GM23338 (cell line): ENCODE measurements around the gene NLRC5. TPM values are rescaled to one million over a fixed set of nuclear protein-coding genes. Genes with fewer than 3 reads are reported as not detected.

Source experiments
- ATAC-seq: fragments of 200-7000 bp; cut with Tn5 transposase; 3 replicates; pipeline ENCODE4 v1.9.1; 2020
- DNase-seq: peaks from one replicate; pipeline ENCODE4 v3.0.0-alpha.2; 2015; ENCODE audit warnings: low spot score
- H2AFZ ChIP-seq: fragments of 200-600 bp; sonication (generic); 2 replicates; pipeline ENCODE4 v1.8.0; 2016; ENCODE audit warnings: antibody characterized with exemption, mild to moderate bottlenecking, moderate library complexity
- H3F3A ChIP-seq: fragments of 200-600 bp; sonication (generic); replicated peaks from 2 replicates; pipeline ENCODE4 v1.8.0; 2017; ENCODE audit warnings: antibody characterized with exemption, mixed run types, low read depth
- H3K27ac ChIP-seq: fragments of 200-600 bp; sonication (generic); 2 replicates; pipeline ENCODE4 v1.6.1; 2016; ENCODE audit warnings: low read depth
- H3K27me3 ChIP-seq: fragments of 200-600 bp; sonication (generic); 2 replicates; pipeline ENCODE4 v1.8.0; 2016; ENCODE audit warnings: mild to moderate bottlenecking, mixed run types, moderate library complexity; ENCODE audit not compliant: insufficient read depth
- H3K36me3 ChIP-seq: fragments of 200-600 bp; sonication (generic); 2 replicates; pipeline ENCODE4 v1.8.0; 2016; ENCODE audit warnings: mild to moderate bottlenecking; ENCODE audit not compliant: insufficient read depth
- H3K4me1 ChIP-seq: fragments of 200-600 bp; sonication (generic); 2 replicates; pipeline ENCODE4 v1.8.0; 2016; ENCODE audit warnings: mild to moderate bottlenecking, moderate library complexity; ENCODE audit not compliant: insufficient read depth
- H3K4me2 ChIP-seq: fragments of 200-600 bp; sonication (generic); 2 replicates; pipeline ENCODE4 v1.7.1; 2017; ENCODE audit warnings: mixed run types
- H3K4me3 ChIP-seq: fragments of 200-600 bp; sonication (generic); 2 replicates; pipeline ENCODE4 v1.6.1; 2016; ENCODE audit warnings: mixed run types
- H3K79me2 ChIP-seq: fragments of 200-600 bp; sonication (generic); replicated peaks from 2 replicates; pipeline ENCODE4 v1.8.0; 2017; ENCODE audit warnings: mild to moderate bottlenecking; ENCODE audit not compliant: insufficient read depth
- H3K9me2 ChIP-seq: fragments of 200-600 bp; sonication (generic); 2 replicates; pipeline ENCODE4 v1.8.0; 2017; ENCODE audit not compliant: insufficient read depth
- H4K20me1 ChIP-seq: fragments of 200-600 bp; sonication (generic); replicated peaks from 2 replicates; pipeline ENCODE4 v1.8.0; 2017; ENCODE audit warnings: mild to moderate bottlenecking; ENCODE audit not compliant: insufficient read depth
- H3K27ac Mint-ChIP-seq: 2 replicates; pipeline ENCODE4 v1.8.0; 2020; ENCODE audit warnings: inconsistent platforms, mild to moderate bottlenecking, moderate library complexity, mixed read lengths
- H3K27me3 Mint-ChIP-seq: 3 replicates; pipeline ENCODE4 v1.8.0; 2022; ENCODE audit warnings: low read depth, mild to moderate bottlenecking, moderate library complexity, mixed read lengths, inconsistent platforms; ENCODE audit not compliant: insufficient read depth, poor library complexity
- H3K36me3 Mint-ChIP-seq: 3 replicates; pipeline ENCODE4 v1.8.0; 2021; ENCODE audit warnings: low read depth, mild to moderate bottlenecking, inconsistent platforms, moderate library complexity, mixed read lengths
- H3K4me1 Mint-ChIP-seq: 3 replicates; pipeline ENCODE4 v1.8.0; 2020; ENCODE audit warnings: mild to moderate bottlenecking, inconsistent platforms, mixed read lengths
- H3K4me3 Mint-ChIP-seq: 3 replicates; pipeline ENCODE4 v1.8.0; 2021; ENCODE audit warnings: moderate library complexity, mild to moderate bottlenecking, inconsistent platforms, mixed read lengths
- H3K9me3 Mint-ChIP-seq: 3 replicates; pipeline ENCODE4 v1.8.0; 2020; ENCODE audit warnings: moderate library complexity, mild to moderate bottlenecking, inconsistent platforms, mixed read lengths
- EZH2 ChIP-seq: fragments of 200-600 bp; sonication (generic); IDR thresholded peaks from one replicate; pipeline ENCODE4 v1.8.0; 2017; ENCODE audit warnings: antibody characterized with exemption, mild to moderate bottlenecking, low read depth; ENCODE audit not compliant: unreplicated experiment
- ZNF114 ChIP-seq: fragments of 250-450 bp; sonication (Bioruptor Pico); IDR thresholded peaks from 2 replicates; pipeline ENCODE4 v1.5.0; 2020; ENCODE audit warnings: mild to moderate bottlenecking, moderate library complexity
- polyA plus RNA-seq: library from polyadenylated mRNA; unstranded; fragments of >200 nt; fragmentation: Nextera tagmentation; extraction: Ambion mirVana; gene quantifications from 2 replicates; pipeline ENCODE4 v1.2.1, GENCODE V29; 2016
- total RNA-seq: library from RNA; depleted of rRNA; stranded (reverse); fragments of >200 nt; shearing (Covaris generic); gene quantifications from 2 replicates; pipeline ENCODE4 v1.2.3, GENCODE V29; 2014
- TF ChIP-seq, protein P1 (sequence below): fragments of 250-450 bp; sonication (Bioruptor Pico); IDR thresholded peaks from 2 replicates; pipeline ENCODE4 v1.5.0; 2020; ENCODE audit warnings: mild to moderate bottlenecking, moderate library complexity
- TF ChIP-seq, protein P2 (sequence below): IDR thresholded peaks from one replicate; pipeline ENCODE4 v1.6.1; 2018; ENCODE audit warnings: antibody characterized with exemption; ENCODE audit not compliant: unreplicated experiment
- TF ChIP-seq, protein P3 (sequence below): IDR thresholded peaks from 2 replicates; pipeline ENCODE4 v1.6.1; 2016; ENCODE audit warnings: antibody characterized with exemption

Gene NLRC5
- total and polyA plus RNA-seq, 2 experiments from 2014 or later, result 2.3 to 3.9 TPM

DNA sequence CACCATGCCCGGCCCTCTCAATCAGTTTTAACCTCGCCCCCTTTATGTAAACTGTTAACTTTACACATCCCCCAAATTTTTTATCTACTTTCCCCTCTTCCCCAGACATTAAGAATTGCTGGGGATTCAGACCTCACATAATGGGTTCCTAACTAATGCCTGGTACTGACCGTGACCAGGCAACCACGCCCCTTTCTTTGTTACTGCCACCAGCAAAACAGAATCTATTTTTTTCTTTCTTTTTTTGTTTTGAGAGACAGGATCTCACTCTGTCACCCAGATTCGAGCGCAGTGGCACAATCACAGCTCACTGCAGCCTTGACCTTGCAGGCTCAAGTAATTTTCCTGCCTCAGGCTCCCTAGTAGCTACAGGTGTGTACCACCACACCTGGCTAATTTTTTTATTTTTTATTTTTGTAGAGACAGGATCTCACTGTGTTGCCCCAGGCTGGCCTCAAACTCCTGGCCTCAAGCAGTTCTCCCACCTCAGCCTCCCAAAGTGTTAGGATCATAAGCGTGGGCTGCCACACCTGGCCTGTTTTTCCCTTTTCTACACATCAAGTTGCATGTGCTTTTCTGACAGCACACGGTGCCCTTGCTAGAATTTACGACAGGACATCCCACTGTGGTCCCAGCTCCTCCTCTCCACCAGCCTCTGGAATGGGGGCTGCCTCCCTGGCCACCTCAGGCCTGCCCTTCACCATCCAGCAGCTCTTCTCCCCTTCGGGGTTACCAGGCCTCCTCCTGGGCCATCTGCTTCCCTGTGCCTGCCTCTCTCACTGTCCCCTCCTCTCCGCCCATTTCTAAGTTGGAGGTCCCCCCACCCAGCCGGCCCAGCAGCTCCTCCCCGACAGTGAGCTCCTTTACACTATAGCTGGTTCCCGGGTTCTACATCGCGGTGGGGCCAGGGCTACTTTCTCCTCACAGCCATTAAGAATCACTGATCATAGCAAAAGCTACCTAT is 113.8 kb downstream of the NLRC5 start (continued):
- TF ChIP-seq, protein P1, sequence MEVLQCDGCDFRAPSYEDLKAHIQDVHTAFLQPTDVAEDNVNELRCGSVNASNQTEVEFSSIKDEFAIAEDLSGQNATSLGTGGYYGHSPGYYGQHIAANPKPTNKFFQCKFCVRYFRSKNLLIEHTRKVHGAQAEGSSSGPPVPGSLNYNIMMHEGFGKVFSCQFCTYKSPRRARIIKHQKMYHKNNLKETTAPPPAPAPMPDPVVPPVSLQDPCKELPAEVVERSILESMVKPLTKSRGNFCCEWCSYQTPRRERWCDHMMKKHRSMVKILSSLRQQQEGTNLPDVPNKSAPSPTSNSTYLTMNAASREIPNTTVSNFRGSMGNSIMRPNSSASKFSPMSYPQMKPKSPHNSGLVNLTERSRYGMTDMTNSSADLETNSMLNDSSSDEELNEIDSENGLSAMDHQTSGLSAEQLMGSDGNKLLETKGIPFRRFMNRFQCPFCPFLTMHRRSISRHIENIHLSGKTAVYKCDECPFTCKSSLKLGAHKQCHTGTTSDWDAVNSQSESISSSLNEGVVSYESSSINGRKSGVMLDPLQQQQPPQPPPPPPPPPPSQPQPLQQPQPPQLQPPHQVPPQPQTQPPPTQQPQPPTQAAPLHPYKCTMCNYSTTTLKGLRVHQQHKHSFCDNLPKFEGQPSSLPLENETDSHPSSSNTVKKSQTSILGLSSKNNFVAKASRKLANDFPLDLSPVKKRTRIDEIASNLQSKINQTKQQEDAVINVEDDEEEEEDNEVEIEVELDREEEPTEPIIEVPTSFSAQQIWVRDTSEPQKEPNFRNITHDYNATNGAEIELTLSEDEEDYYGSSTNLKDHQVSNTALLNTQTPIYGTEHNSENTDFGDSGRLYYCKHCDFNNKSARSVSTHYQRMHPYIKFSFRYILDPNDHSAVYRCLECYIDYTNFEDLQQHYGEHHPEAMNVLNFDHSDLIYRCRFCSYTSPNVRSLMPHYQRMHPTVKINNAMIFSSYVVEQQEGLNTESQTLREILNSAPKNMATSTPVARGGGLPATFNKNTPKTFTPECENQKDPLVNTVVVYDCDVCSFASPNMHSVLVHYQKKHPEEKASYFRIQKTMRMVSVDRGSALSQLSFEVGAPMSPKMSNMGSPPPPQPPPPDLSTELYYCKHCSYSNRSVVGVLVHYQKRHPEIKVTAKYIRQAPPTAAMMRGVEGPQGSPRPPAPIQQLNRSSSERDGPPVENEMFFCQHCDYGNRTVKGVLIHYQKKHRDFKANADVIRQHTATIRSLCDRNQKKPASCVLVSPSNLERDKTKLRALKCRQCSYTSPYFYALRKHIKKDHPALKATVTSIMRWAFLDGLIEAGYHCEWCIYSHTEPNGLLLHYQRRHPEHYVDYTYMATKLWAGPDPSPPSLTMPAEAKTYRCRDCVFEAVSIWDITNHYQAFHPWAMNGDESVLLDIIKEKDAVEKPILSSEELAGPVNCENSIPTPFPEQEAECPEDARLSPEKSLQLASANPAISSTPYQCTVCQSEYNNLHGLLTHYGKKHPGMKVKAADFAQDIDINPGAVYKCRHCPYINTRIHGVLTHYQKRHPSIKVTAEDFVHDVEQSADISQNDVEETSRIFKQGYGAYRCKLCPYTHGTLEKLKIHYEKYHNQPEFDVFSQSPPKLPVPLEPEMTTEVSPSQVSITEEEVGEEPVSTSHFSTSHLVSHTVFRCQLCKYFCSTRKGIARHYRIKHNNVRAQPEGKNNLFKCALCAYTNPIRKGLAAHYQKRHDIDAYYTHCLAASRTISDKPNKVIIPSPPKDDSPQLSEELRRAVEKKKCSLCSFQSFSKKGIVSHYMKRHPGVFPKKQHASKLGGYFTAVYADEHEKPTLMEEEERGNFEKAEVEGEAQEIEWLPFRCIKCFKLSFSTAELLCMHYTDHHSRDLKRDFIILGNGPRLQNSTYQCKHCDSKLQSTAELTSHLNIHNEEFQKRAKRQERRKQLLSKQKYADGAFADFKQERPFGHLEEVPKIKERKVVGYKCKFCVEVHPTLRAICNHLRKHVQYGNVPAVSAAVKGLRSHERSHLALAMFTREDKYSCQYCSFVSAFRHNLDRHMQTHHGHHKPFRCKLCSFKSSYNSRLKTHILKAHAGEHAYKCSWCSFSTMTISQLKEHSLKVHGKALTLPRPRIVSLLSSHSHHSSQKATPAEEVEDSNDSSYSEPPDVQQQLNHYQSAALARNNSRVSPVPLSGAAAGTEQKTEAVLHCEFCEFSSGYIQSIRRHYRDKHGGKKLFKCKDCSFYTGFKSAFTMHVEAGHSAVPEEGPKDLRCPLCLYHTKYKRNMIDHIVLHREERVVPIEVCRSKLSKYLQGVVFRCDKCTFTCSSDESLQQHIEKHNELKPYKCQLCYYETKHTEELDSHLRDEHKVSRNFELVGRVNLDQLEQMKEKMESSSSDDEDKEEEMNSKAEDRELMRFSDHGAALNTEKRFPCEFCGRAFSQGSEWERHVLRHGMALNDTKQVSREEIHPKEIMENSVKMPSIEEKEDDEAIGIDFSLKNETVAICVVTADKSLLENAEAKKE (CRISPR knock-in tag), result no peak
- TF ChIP-seq EZH2 (no peak), ZNF114 (CRISPR knock-in tag) (no peak)

DNA sequence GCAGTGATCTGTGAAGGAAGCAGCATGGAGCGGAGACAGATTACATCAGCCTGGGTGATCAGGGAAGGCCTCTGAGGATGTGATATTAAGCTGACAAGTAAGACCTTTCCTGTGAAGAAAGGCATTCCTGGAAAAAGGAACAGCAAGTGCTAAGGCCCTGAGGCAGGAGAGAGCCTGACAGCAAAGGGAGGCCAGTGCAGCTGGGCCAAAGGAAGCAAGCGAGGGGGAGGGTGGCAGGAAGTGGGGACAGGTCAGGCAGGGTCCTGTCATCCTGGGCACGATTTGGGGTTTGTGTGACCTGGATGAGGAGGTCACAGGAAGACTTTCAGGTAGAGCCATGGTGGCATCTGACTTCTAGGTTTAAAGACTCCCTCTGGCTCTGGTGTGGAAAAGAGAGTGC is 115.3 kb downstream of the NLRC5 start:
- H3K4me2 ChIP-seq, result no peak overlapping the region
- no peak for ATAC-seq
- no peak overlapping the region for H3K4me3 Mint-ChIP-seq
- no peaks in the 10 kb centered on the region for H3K36me3 Mint-ChIP-seq
- H3K79me2 ChIP-seq, result no peaks in the 10 kb centered on the region
- H3K27ac ChIP-seq, result no peak overlapping the region
- H3K27me3 ChIP-seq, result no peaks in the 10 kb centered on the region
- H3K36me3 ChIP-seq, result no peaks in the 10 kb centered on the region
- H3K4me3 ChIP-seq, result no peak overlapping the region
- peaks cover 34% of the 10 kb centered on the region for H3K4me1 Mint-ChIP-seq
- H3K27me3 Mint-ChIP-seq, result peaks cover 9% of the 10 kb centered on the region
- no peaks in the 10 kb centered on the region for H4K20me1 ChIP-seq
- no peaks in the 10 kb centered on the region for H3K9me2 ChIP-seq
- H2AFZ ChIP-seq, result no peak overlapping the region
- DNase-seq, result no peak
- no peaks in the 10 kb centered on the region for H3K9me3 Mint-ChIP-seq
- no peak overlapping the region for H3K27ac Mint-ChIP-seq
- H3F3A ChIP-seq, result no peaks in the 10 kb centered on the region
- peaks cover 11% of the 10 kb centered on the region for H3K4me1 ChIP-seq
- TF ChIP-seq, protein P2, sequence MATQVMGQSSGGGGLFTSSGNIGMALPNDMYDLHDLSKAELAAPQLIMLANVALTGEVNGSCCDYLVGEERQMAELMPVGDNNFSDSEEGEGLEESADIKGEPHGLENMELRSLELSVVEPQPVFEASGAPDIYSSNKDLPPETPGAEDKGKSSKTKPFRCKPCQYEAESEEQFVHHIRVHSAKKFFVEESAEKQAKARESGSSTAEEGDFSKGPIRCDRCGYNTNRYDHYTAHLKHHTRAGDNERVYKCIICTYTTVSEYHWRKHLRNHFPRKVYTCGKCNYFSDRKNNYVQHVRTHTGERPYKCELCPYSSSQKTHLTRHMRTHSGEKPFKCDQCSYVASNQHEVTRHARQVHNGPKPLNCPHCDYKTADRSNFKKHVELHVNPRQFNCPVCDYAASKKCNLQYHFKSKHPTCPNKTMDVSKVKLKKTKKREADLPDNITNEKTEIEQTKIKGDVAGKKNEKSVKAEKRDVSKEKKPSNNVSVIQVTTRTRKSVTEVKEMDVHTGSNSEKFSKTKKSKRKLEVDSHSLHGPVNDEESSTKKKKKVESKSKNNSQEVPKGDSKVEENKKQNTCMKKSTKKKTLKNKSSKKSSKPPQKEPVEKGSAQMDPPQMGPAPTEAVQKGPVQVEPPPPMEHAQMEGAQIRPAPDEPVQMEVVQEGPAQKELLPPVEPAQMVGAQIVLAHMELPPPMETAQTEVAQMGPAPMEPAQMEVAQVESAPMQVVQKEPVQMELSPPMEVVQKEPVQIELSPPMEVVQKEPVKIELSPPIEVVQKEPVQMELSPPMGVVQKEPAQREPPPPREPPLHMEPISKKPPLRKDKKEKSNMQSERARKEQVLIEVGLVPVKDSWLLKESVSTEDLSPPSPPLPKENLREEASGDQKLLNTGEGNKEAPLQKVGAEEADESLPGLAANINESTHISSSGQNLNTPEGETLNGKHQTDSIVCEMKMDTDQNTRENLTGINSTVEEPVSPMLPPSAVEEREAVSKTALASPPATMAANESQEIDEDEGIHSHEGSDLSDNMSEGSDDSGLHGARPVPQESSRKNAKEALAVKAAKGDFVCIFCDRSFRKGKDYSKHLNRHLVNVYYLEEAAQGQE, result no peak
- TF ChIP-seq, protein P3, sequence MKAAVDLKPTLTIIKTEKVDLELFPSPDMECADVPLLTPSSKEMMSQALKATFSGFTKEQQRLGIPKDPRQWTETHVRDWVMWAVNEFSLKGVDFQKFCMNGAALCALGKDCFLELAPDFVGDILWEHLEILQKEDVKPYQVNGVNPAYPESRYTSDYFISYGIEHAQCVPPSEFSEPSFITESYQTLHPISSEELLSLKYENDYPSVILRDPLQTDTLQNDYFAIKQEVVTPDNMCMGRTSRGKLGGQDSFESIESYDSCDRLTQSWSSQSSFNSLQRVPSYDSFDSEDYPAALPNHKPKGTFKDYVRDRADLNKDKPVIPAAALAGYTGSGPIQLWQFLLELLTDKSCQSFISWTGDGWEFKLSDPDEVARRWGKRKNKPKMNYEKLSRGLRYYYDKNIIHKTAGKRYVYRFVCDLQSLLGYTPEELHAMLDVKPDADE, result no peak
